Measurements from ENCODE around the gene G3BP2.
"Not testable (repeated sequence)": the region's sequence is repeated elsewhere in the genome, so short reads cannot be mapped to it uniquely, and the experiment has no call there.

The G3BP2 gene

GRCh38 chr4:75673027-75673958, at the start of gene G3BP2:
Gene G3BP2, minus strand, starts transcription at chr4:75673411. Its CDS starts 11,386 bp downstream, at chr4:75662025.
- peak; percentile 99 for DNase-seq (ENCODE audit: low spot score)

GRCh38 chr4:75722417-75722816, 49.2 kb upstream of the G3BP2 start:
- no peak for DNase-seq (ENCODE audit: low spot score)

DNA sequence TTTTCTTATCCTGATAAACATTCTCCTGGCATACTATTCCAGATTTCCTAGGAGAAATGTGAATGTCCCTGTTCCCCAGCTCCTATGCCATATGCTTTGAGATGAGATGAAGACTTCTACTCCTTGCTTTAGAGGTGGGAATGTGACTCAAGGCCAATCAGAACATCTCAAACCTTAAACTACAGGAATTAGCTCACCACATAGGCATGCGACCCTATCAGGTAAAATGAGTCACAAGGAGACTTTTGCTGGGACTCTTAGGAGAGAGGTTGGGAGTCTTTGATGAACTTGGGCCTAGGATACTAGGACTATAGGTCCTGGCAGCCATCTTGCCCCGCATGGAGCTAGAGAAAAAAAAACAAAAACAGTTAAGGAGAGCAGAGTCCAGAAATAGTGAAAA, 45.3 kb upstream of the G3BP2 start:
- no peak for DNase-seq (ENCODE audit: low spot score)

- no peak for DNase-seq (ENCODE audit: low spot score)
Observed at GRCh38 chr4:75717408-75717807, 44.2 kb upstream of the G3BP2 start.

GRCh38 chr4:75716054-75716453, 42.8 kb upstream of the G3BP2 start:
- not testable (repeated sequence) for DNase-seq (ENCODE audit: low spot score)

DNA sequence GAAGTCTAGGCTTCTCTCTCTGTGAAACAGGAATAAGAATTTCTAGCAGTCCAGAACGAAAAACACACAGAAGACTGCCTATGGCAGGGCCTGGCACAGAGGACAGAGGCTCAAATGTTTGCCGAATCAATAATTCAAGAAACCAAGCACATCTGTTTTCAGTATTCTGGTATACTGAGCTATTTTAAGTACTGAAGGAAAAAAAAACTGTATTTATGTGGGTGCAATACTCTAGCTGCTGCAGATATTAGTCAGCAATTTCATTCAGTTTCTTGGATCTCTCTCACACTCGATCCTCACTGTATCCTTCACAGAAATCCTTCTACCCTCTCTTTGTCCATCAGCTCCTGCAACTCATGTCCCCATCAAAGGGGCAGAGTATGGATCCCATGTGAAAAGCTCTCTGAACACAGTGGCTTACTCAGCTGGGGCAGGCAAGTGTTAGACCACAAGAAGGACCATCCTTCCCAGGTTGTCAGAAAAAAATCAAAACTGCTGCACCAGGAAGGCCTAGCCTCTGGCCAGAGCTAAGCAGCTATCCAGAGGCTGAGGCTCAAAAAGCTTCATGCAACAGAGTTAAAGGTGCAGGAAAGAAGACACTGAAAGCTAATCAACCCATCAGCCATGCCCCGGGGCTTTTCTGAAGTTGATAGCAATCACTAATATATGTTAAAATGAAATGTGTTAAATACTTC, 42.0 kb upstream of the G3BP2 start:
- DNase-seq (ENCODE audit: low spot score) = peak; percentile 58

- no peak for DNase-seq (ENCODE audit: low spot score)
Observed at GRCh38 chr4:75714704-75715103, 41.5 kb upstream of the G3BP2 start.

- no peak for DNase-seq (ENCODE audit: low spot score)
Observed at GRCh38 chr4:75714011-75714410, 40.8 kb upstream of the G3BP2 start.

DNA sequence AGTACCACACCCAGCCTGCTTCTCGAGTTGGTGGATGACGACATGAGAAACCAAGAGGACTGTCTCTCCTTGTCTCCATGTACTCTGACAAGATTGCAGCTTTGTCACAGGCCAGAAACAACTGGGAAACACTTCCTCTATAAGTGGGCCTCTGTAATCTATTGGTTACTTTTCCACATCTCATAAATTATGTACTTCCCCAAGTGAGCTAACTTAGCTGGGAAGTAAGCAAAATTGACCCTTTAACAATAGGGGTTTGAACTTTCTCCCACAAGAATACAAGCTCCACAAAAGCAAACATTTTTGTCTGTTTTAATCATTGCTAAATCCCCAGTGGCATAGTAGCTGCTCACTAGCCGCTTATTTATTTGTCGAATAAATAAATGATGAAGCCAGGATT, 37.0 kb upstream of the G3BP2 start:
- DNase-seq (ENCODE audit: low spot score) = no peak

GRCh38 chr4:75708218-75708691, 35.0 kb upstream of the G3BP2 start:
- DNase-seq (ENCODE audit: low spot score) = no peak

DNA sequence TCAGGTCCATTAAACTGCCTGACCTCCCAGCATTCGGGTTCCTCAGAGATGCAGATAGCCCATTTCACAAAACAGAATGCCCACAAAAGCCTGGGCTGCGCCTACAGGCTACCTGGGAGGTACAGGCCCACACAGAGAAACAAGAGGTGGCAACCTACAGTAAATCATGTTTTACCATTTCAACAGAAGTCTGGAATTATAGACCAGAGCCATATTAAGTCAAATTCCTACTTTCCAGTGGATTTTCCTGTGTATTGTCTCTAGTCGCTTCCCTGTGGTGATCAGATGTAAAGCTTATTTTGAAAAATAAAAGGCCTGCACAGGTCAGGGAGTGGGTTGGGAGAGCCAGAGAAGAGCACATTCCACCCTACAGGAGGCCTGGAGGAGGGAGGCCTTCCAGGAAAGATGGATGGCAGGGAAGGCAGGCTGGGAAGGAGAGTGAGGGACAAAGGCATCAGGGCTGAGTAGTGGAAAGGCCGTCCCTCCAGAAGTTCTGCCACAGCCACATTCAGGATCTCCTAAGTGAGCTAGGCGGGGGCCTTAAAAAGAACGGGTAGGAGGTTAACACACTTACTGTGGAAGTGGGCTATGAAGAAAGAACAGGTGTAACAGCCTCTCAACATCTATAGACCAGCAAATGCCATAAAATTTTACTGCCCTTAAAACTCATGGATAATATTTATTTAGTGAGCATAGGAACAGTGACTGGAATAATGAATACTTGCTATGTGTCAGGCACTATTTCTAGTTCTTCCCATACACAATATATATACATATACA, 32.2 kb upstream of the G3BP2 start:
- no peak for DNase-seq (ENCODE audit: low spot score)

GRCh38 chr4:75702919-75703411, 29.8 kb upstream of the G3BP2 start:
- no peak for DNase-seq (ENCODE audit: low spot score)

DNA sequence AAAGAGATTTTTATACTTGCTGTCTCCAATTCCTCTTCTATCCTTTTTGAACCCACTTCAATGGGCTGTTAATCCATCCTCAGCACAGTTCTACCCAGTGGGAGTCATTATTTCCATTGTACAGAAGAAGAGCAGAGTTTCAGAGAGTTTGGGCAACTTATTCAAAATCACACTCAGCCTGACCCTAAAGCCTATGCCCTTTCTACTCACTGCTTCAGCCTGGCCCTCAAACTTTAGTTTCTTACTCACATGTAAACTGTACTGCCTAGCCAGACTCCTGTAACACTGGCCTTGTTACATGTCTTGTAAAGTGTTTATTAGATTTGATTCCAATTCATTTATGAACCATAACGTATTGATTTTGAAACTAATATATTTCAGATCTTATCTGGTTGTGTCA, 26.1 kb upstream of the G3BP2 start:
- no peak for DNase-seq (ENCODE audit: low spot score)

DNA sequence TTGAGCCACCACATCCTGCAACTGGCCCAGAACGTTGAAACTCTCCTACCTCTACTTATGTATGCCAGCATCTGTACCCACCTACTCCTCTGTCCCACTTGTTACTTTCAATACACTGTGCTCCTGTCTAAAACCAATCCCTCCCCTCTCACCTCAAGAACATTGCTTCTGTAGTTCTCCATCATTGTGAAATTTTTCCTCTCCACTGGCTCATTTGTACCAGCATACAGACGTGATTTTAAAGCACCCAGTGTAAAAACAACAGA, 25.7 kb upstream of the G3BP2 start:
- DNase-seq (ENCODE audit: low spot score) = no peak

GRCh38 chr4:75698162-75698962, 25.2 kb upstream of the G3BP2 start:
- no peak for DNase-seq (ENCODE audit: low spot score)

DNA sequence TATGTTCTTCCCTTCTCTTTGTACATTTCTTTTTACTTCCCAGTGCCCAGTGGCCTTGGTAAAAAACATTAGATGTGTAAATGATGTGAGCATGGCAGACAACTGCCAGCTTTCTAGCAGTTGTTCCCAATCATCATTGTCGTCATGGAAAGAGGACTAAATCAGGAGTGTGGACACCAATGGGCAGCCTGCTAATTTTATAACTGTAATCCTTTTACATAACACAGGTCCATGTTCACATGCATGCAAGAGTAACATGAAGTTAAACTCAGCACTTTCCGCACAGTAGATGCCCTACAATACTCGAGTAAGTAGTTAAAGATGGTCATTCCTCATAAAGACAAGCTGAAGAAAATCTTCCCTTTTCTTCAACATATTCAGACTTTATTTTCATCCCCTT, 23.4 kb upstream of the G3BP2 start:
- DNase-seq (ENCODE audit: low spot score) = no peak

- no peak for DNase-seq (ENCODE audit: low spot score)
Observed at GRCh38 chr4:75696071-75696470, 22.9 kb upstream of the G3BP2 start.

GRCh38 chr4:75692066-75692465, 18.9 kb upstream of the G3BP2 start:
- DNase-seq (ENCODE audit: low spot score) = not testable (repeated sequence)

DNA sequence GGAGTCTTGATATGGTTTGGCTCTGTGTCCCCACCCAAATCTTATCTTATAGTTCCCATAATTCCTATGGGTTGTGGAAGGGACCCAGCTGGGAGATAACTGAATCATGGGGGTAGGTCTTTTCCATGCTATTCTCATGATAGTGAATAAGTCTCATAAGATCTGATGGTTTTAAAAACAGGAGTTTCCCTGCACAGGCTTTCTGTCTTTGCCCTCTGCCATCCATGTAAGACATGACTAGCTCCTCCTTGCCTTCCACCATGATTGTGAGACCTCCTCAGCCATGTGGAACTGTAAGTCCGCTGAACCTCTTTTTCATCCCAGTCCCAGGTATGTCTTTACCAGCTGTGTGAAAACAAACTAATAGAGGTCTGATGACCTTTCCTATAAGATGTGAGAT, 13.9 kb upstream of the G3BP2 start:
- DNase-seq (ENCODE audit: low spot score) = not testable (repeated sequence)

- no peak for DNase-seq (ENCODE audit: low spot score)
Observed at GRCh38 chr4:75686346-75686745, 13.1 kb upstream of the G3BP2 start.

DNA sequence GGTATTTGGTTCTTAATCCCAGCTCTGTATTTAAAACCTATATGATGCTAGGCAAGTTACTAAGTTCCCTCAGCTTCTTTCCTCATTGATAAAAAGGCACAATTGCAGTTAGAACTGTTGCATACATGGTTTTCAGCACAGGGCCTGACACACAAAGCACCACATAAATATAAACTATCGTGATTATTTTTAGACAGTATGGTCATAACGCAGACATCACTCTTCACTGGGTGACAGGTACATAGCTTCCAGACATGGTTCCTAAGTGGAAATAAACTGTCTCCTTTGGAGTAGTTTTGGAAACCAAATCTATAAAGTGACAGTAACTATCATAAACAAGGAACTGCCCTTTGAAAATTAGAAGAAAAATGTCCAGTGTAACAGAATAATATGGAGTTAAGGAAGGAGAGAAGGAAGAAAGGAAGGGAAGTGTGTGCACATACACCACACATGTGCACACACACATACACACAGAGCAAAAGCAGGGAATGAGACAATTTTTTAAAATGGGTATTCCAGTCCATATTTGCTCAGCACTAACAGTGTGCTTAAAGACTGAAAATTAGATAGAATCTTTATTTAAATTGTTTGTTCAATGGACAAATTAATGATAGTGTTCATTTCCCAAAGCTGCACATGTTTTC, 12.5 kb upstream of the G3BP2 start:
- no peak for DNase-seq (ENCODE audit: low spot score)

Data from AG08395 (cell line).